Measurements from ENCODE around the gene BACH2. TPM values are rescaled to one million over a fixed set of nuclear protein-coding genes. Genes with fewer than 3 reads are reported as not detected.

The BACH2 gene
- polyA plus RNA-seq, 1 donor (not counting 4 experiments of a cell fraction or from before 2014, with no cell fraction given), result 0.50 TPM

- FAIRE-seq (no peak), DNase-seq (ENCODE audit: low read depth, low spot score) (no peak)
- no peak overlapping the region for H2AFZ ChIP-seq (ENCODE audit: control insufficient read depth, low read length)
- no peak overlapping the region for H3K4me2 ChIP-seq (ENCODE audit: control insufficient read depth, extremely low read depth, insufficient read depth, low read depth, low read length)
- H3K4me1 ChIP-seq (ENCODE audit: control insufficient read depth, extremely low read depth, insufficient read depth, low read length), result no peaks in the 10 kb centered on the region
- dilution Hi-C loops (cut with MboI; ENCODE audit: extremely low pct_ligation_motif_present, low sequenced_read_pairs), result no loop called here
- H4K20me1 ChIP-seq (ENCODE audit: control insufficient read depth, extremely low read depth, insufficient read depth, low read length), result no peaks in the 10 kb centered on the region
- TF ChIP-seq EZH2 (IDR thresholded peaks at IDR 0.05; ENCODE audit: low read length), result no peak
- no peak for TF ChIP-seq CTCF (optimal IDR thresholded peaks at IDR 0.05 in 1 of 3, IDR thresholded peaks at IDR 0.05 in 1 of 3, conservative IDR thresholded peaks at IDR 0.05 in 1 of 3; ENCODE audit: extremely low read depth in 1 of 3, insufficient read depth in 2 of 3, low read length in 3 of 3)
- no peaks in the 10 kb centered on the region for H3K36me3 ChIP-seq (ENCODE audit: control insufficient read depth in 2 of 2, extremely low read depth in 1 of 2, insufficient read depth in 2 of 2, low read length in 2 of 2)
- H3K79me2 ChIP-seq (ENCODE audit: control insufficient read depth, insufficient read depth, low read length), result no peaks in the 10 kb centered on the region
- H3K9me3 ChIP-seq (ENCODE audit: control insufficient read depth, low read depth, low read length), result no peaks in the 10 kb centered on the region
- H3K9ac ChIP-seq (ENCODE audit: control insufficient read depth, extremely low read depth, insufficient read depth, low read length), result no peak overlapping the region
- no peak overlapping the region for H3K27ac ChIP-seq (ENCODE audit: control insufficient read depth, insufficient read depth, low read length)
- no peak overlapping the region for H3K4me3 ChIP-seq (ENCODE audit: control insufficient read depth in 2 of 3, extremely low read depth in 1 of 3, insufficient read depth in 2 of 3, low read depth in 1 of 3, low read length in 3 of 3)
- H3K9me1 ChIP-seq (ENCODE audit: control insufficient read depth, extremely low read depth, insufficient read depth, low read length), result no peaks in the 10 kb centered on the region
- no peaks in the 10 kb centered on the region for H3K27me3 ChIP-seq (ENCODE audit: control insufficient read depth, extremely low read depth, insufficient read depth, low read length)
These were observed 217.9 kb downstream of the BACH2 start for GRCh38 chr6:90078513-90079289.

GRCh38 chr6:90076511-90077415 lies 219.9 kb downstream of the BACH2 start:
- dilution Hi-C loops (cut with MboI; ENCODE audit: extremely low pct_ligation_motif_present, low sequenced_read_pairs), result no loop called here
- H3K4me2 ChIP-seq (ENCODE audit: control insufficient read depth, extremely low read depth, insufficient read depth, low read depth, low read length), result no peak overlapping the region
- H3K4me1 ChIP-seq (ENCODE audit: control insufficient read depth, extremely low read depth, insufficient read depth, low read length), result no peaks in the 10 kb centered on the region
- no peaks in the 10 kb centered on the region for H3K9me1 ChIP-seq (ENCODE audit: control insufficient read depth, extremely low read depth, insufficient read depth, low read length)
- no peak overlapping the region for H2AFZ ChIP-seq (ENCODE audit: control insufficient read depth, low read length)
- H3K27me3 ChIP-seq (ENCODE audit: control insufficient read depth, extremely low read depth, insufficient read depth, low read length), result no peaks in the 10 kb centered on the region
- H3K4me3 ChIP-seq (ENCODE audit: control insufficient read depth in 2 of 3, extremely low read depth in 1 of 3, insufficient read depth in 2 of 3, low read depth in 1 of 3, low read length in 3 of 3), result no peak overlapping the region
- no peak for FAIRE-seq
- TF ChIP-seq CTCF (optimal IDR thresholded peaks at IDR 0.05 in 1 of 3, IDR thresholded peaks at IDR 0.05 in 1 of 3, conservative IDR thresholded peaks at IDR 0.05 in 1 of 3; ENCODE audit: extremely low read depth in 1 of 3, insufficient read depth in 2 of 3, low read length in 3 of 3) (no peak), EZH2 (IDR thresholded peaks at IDR 0.05; ENCODE audit: low read length) (no peak)
- H3K9ac ChIP-seq (ENCODE audit: control insufficient read depth, extremely low read depth, insufficient read depth, low read length), result no peak overlapping the region
- DNase-seq (ENCODE audit: low read depth, low spot score), result no peak
- no peaks in the 10 kb centered on the region for H3K79me2 ChIP-seq (ENCODE audit: control insufficient read depth, insufficient read depth, low read length)
- no peaks in the 10 kb centered on the region for H3K9me3 ChIP-seq (ENCODE audit: control insufficient read depth, low read depth, low read length)
- no peaks in the 10 kb centered on the region for H4K20me1 ChIP-seq (ENCODE audit: control insufficient read depth, extremely low read depth, insufficient read depth, low read length)
- no peaks in the 10 kb centered on the region for H3K36me3 ChIP-seq (ENCODE audit: control insufficient read depth in 2 of 2, extremely low read depth in 1 of 2, insufficient read depth in 2 of 2, low read length in 2 of 2)
- H3K27ac ChIP-seq (ENCODE audit: control insufficient read depth, insufficient read depth, low read length), result no peak overlapping the region

All from keratinocyte (primary cell).